Pancreas (tissue), 10 donors: ENCODE measurements around the gene MAP4K5. TPM values are rescaled to one million over a fixed set of nuclear protein-coding genes. Genes with fewer than 3 reads are reported as not detected.

Experiments
- ATAC-seq, 4 donors: fragments of 200-7000 bp; cut with Tn5 transposase; one replicate each; pipeline versions ENCODE4 v1.8.0 to v1.9.1; 2020; ENCODE audit warnings: mild to moderate bottlenecking in 4 of 4, moderate library complexity in 4 of 4
- DNase-seq, 6 donors: peaks; one replicate each; pipeline ENCODE4 v3.0.0-alpha.2; 2020
- FAIRE-seq: peaks from 2 replicates; lab custom pipeline; 2012; peaks lifted over from hg19 to GRCh38; lab: Jason Lieb, UNC
- H3K27ac ChIP-seq, 4 donors: fragments of 200-600 bp; sonication (generic); 1 replicate in 3 of 4; 2 replicates in 1 of 4; pipeline versions ENCODE4 v1.5.0 to v1.8.0; 2020
- H3K27me3 ChIP-seq, 4 donors: fragments of 200-600 bp; one replicate each; pipeline ENCODE4 v1.8.0; 2021
- H3K36me3 ChIP-seq, 3 donors: fragments of 200-600 bp; sonication (generic) in 1 of 3; one replicate each; pipeline versions ENCODE4 v1.5.0 to v1.8.0; 2020 to 2021
- H3K4me1 ChIP-seq, 3 donors: fragments of 200-600 bp; one replicate each; pipeline ENCODE4 v1.8.0; 2021
- H3K4me3 ChIP-seq, 4 donors: fragments of 200-600 bp; sonication (generic) in 2 of 4; one replicate each; pipeline versions ENCODE4 v1.5.0 to v1.8.0; 2020 to 2021
- H3K9me3 ChIP-seq, 4 donors: fragments of 200-600 bp; one replicate each; pipeline ENCODE4 v1.8.0; 2021
- WGBS, 2 donors: extraction: QIAGEN DNeasy Blood & Tissue Kit; methylation state at CpG; one replicate each; pipeline ENCODE4 v1.1.7; 2013; 5-methylcytosine and 5-hydroxymethylcytosine counted together
- intact Hi-C, 3 donors: fragments of 100-400 bp; cut with DNase I; formaldehyde crosslinking; loops; one replicate each; pipeline versions ENCODE4 v1.11.1 to v1.14.2; 2022
- polyA plus RNA-seq, 2 donors: library from polyadenylated mRNA; stranded (reverse); fragments of 200-250 nt; gene quantifications; one replicate each; pipeline ENCODE4 v1.2.3, GENCODE V29; 2013
- total RNA-seq, 6 donors: library from RNA; stranded (reverse); fragmentation: NEBNext Ultra II Directional in 4 of 6; extraction: Animal tissue kit (Norgen Biotek cat#: 25700) in 4 of 6; gene quantifications; one replicate each; pipeline versions ENCODE4 v1.2.1 to v1.2.4, GENCODE V29; 2021 to 2023
- TF ChIP-seq, protein P1 (sequence below), 4 donors: fragments of 200-600 bp; sonication (generic) in 3 of 4; IDR thresholded peaks; one replicate each; pipeline versions ENCODE4 v1.5.0 to v1.8.0; 2021; ENCODE audit warnings: antibody characterized with exemption in 4 of 4
- donor health status: healthy with polysubstance abuse.
- donor health status: DM: no; HTN: no; CAD: no; lungs with moderate emphysema.
- donor health status: DM: no; HTN: no; CAD: no.
- donor health status: control.
- donor health status: control.
- donor health status: Bipolar disorder and iron deficiency.
- donor health status: DM: yes; HTN: yes; CAD: no.
- donor health status: DM: no; HTN: no; CAD: no.
- donor health status: DM: no; HTN: no; CAD: no.
- donor health status: DM: yes; HTN: yes; CAD: no.

MAP4K5 gene
- total and polyA plus RNA-seq, 8 donors, result 12.6 to 28.6 (median 21.0) TPM

- intact Hi-C loops, result no loop called here
- Histone ChIP-seq H3K9me3 (no peaks in the 10 kb centered on the region), H3K27ac (no peak overlapping the region), H3K27me3 (no peaks in the 10 kb centered on the region), H3K4me3 (no peak overlapping the region), H3K4me1 (peaks cover 0 to 3% (median 0%) of the 10 kb centered on the region in 3 donors), H3K36me3 (no peaks in the 10 kb centered on the region)
- TF ChIP-seq, protein P1, sequence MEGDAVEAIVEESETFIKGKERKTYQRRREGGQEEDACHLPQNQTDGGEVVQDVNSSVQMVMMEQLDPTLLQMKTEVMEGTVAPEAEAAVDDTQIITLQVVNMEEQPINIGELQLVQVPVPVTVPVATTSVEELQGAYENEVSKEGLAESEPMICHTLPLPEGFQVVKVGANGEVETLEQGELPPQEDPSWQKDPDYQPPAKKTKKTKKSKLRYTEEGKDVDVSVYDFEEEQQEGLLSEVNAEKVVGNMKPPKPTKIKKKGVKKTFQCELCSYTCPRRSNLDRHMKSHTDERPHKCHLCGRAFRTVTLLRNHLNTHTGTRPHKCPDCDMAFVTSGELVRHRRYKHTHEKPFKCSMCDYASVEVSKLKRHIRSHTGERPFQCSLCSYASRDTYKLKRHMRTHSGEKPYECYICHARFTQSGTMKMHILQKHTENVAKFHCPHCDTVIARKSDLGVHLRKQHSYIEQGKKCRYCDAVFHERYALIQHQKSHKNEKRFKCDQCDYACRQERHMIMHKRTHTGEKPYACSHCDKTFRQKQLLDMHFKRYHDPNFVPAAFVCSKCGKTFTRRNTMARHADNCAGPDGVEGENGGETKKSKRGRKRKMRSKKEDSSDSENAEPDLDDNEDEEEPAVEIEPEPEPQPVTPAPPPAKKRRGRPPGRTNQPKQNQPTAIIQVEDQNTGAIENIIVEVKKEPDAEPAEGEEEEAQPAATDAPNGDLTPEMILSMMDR (IDR thresholded peaks at IDR 0.05), result no peak
- ATAC-seq, result no peak
- DNase-seq, result no peak
- no peak for FAIRE-seq
- WGBS, 2 donors, result 84 to 85% methylated on average over 4 of the region's 4 CpGs
These were observed 160.8 kb downstream of the MAP4K5 start for GRCh38 chr14:50371546-50371945.

Other genes with a start within 250 kb of the MAP4K5 start
- 1 to 10 TPM; 3.1 to 5.1 (median 3.7) TPM for gene L2HGDH, start 220.3 kb downstream of the MAP4K5 start, total RNA-seq
- 1 to 10 TPM in 1 of 2 donors, under 1 TPM in 1; 0.99 to 1.9 TPM for gene L2HGDH, start 220.3 kb downstream of the MAP4K5 start, polyA plus RNA-seq
- 10 to 100 TPM in 2 of 6 donors, 1 to 10 TPM in 4; 8.3 to 17.7 (median 9.9) TPM for gene DMAC2L, start 220.2 kb downstream of the MAP4K5 start, total RNA-seq
- 10 to 100 TPM in 1 of 2 donors, 1 to 10 TPM in 1; 8.7 to 10.0 TPM for gene DMAC2L, start 220.2 kb downstream of the MAP4K5 start, polyA plus RNA-seq
- gene CDKL1, start 135.7 kb downstream of the MAP4K5 start, total RNA-seq, result 1 to 10 TPM; 2.4 to 5.5 (median 4.4) TPM
- gene CDKL1, start 135.7 kb downstream of the MAP4K5 start, polyA plus RNA-seq, result under 1 TPM; 0.56 to 0.80 TPM
- gene ATL1, start 27.6 kb upstream of the MAP4K5 start, total RNA-seq, result 1 to 10 TPM; 2.5 to 6.1 (median 3.3) TPM
- gene ATL1, start 27.6 kb upstream of the MAP4K5 start, polyA plus RNA-seq, result 1 to 10 TPM; 1.3 to 3.5 TPM
- 10 to 100 TPM; 32.6 to 49.2 (median 38.5) TPM for gene SAV1, start 135.7 kb upstream of the MAP4K5 start, total RNA-seq
- gene SAV1, start 135.7 kb upstream of the MAP4K5 start, polyA plus RNA-seq, result 10 to 100 TPM; 14.8 to 19.5 TPM